HCT116 (cell line): ENCODE data around the gene GCGR. TPM values are rescaled to one million over a fixed set of nuclear protein-coding genes. Genes with fewer than 3 reads are reported as not detected.

Source experiments
- ATAC-seq: fragments of 200-7000 bp; cut with Tn5 transposase; 2 replicates; pipeline ENCODE4 v1.9.1; 2020; ENCODE audit warnings: mild to moderate bottlenecking, moderate library complexity
- BruUV-seq: library from RNA; stranded (reverse); fragments of 400-500 nt; replicated peaks from 2 replicates; lab custom pipeline; 2021; lab: Mats Ljungman, UMichigan
- CTCF ChIA-PET: fragments of 300-600 bp; sonication (Branson Sonifier 250); formaldehyde crosslinking; loops from one replicate; lab custom pipeline; 2021; ENCODE audit warnings: antibody characterized with exemption; lab: Charles Lee
- POLR2A ChIA-PET: fragments of 300-600, 350-600 bp; sonication (Branson Sonifier 250); formaldehyde crosslinking; loops from one replicate; lab custom pipeline; 2021; ENCODE audit warnings: antibody characterized with exemption; lab: Charles Lee
- RAD21 ChIA-PET, 2 experiments: fragments of 300-600 bp; sonication (Branson Sonifier 250); formaldehyde crosslinking; loops; one replicate each; lab custom pipeline; 2023; ENCODE audit warnings: low total read pairs in 2 of 2; ENCODE audit not compliant: uncharacterized antibody in 2 of 2, unreplicated experiment in 2 of 2, low non-redundant PET in 1 of 2; lab: Charles Lee
- DNase-seq: peaks from one replicate; pipeline ENCODE4 v3.0.0-alpha.2; 2010; ENCODE audit warnings: low read depth, low spot score
- H2AFZ ChIP-seq: fragments of 200-600 bp; shearing (Covaris generic), sonication (generic); 2 replicates; pipeline ENCODE4 v1.6.1; 2017; ENCODE audit warnings: low read depth, mixed run types, mixed read lengths, antibody characterized with exemption, low read length; ENCODE audit not compliant: poor library complexity, severe bottlenecking
- H3K27ac ChIP-seq: 2 replicates; pipeline ENCODE4 v1.5.1; 2012; ENCODE audit warnings: low read depth, low read length
- H3K27me3 ChIP-seq: fragments of 200-600 bp; sonication (generic); 2 replicates; pipeline ENCODE4 v1.6.1; 2016; ENCODE audit warnings: mixed run types, low read length, mixed read lengths; ENCODE audit not compliant: insufficient read depth
- H3K36me3 ChIP-seq, 2 experiments: fragments of 200-500 bp in 1 of 2; fragments of 200-600 bp in 1 of 2; sonication (Bioruptor generic) in 1 of 2; sonication (generic) in 1 of 2; 2 replicates each; pipeline versions ENCODE4 v1.5.1 to v1.6.1; 2014 to 2016; ENCODE audit warnings: low read length in 2 of 2, inconsistent platforms in 1 of 2, mixed read lengths in 1 of 2, mixed run types in 1 of 2; ENCODE audit not compliant: insufficient read depth in 2 of 2, control insufficient read depth in 1 of 2
- H3K4me1 ChIP-seq, 2 experiments: fragments of 200-600 bp in 1 of 2; sonication (generic) in 1 of 2; 2 replicates each; pipeline versions ENCODE4 v1.5.1 to v1.6.1; 2012 to 2017; ENCODE audit warnings: low read length in 2 of 2, inconsistent platforms in 1 of 2, mild to moderate bottlenecking in 1 of 2, mixed read lengths in 1 of 2, mixed run types in 1 of 2, moderate library complexity in 1 of 2; ENCODE audit not compliant: insufficient read depth in 2 of 2, control insufficient read depth in 1 of 2
- H3K4me2 ChIP-seq: fragments of 200-600 bp; sonication (generic); 2 replicates; pipeline ENCODE4 v1.6.1; 2017; ENCODE audit warnings: mixed run types, low read length, mixed read lengths
- H3K4me3 ChIP-seq, 2 experiments: fragments of 200-600 bp in 1 of 2; sonication (generic) in 1 of 2; replicated peaks in 1 of 2; 2 replicates each; pipeline ENCODE4 v1.5.1; 2011 to 2016; ENCODE audit warnings: low read length in 2 of 2, control low read depth in 1 of 2, low read depth in 1 of 2, mild to moderate bottlenecking in 1 of 2, mixed read lengths in 1 of 2, mixed run types in 1 of 2
- H3K79me2 ChIP-seq: fragments of 200-600 bp; sonication (generic); 2 replicates; pipeline ENCODE4 v1.6.1; 2017; ENCODE audit warnings: mild to moderate bottlenecking, mixed run types, low read length, moderate library complexity, mixed read lengths; ENCODE audit not compliant: insufficient read depth
- H3K9ac ChIP-seq: fragments of 200-600 bp; sonication (generic); 2 replicates; pipeline ENCODE4 v1.6.1; 2016; ENCODE audit warnings: low read length, mixed read lengths
- H3K9me2 ChIP-seq: fragments of 200-600 bp; sonication (generic), shearing (Covaris generic); 2 replicates; pipeline ENCODE4 v1.6.1; 2017; ENCODE audit warnings: mixed run types, mild to moderate bottlenecking, moderate library complexity; ENCODE audit not compliant: insufficient read depth
- H3K9me3 ChIP-seq, 2 experiments: fragments of 200-500 bp in 1 of 2; fragments of 200-600 bp in 1 of 2; sonication (Bioruptor generic) in 1 of 2; sonication (generic) in 1 of 2; 2 replicates each; pipeline ENCODE4 v1.6.1; 2014 to 2017; ENCODE audit warnings: low read length in 2 of 2, mixed read lengths in 2 of 2, inconsistent platforms in 1 of 2, low read depth in 1 of 2, mild to moderate bottlenecking in 1 of 2, mixed run types in 1 of 2, moderate library complexity in 1 of 2; ENCODE audit not compliant: control insufficient read depth in 1 of 2, insufficient read depth in 1 of 2
- H4K20me1 ChIP-seq: fragments of 200-600 bp; sonication (generic), shearing (Covaris generic); 2 replicates; pipeline ENCODE4 v1.6.1; 2017; ENCODE audit warnings: mixed run types, mild to moderate bottlenecking, moderate library complexity; ENCODE audit not compliant: insufficient read depth
- CEBPB ChIP-seq: IDR thresholded peaks from 2 replicates; pipeline ENCODE4 v1.6.1; 2012; ENCODE audit warnings: low read depth
- EGR1 ChIP-seq: IDR thresholded peaks from 2 replicates; pipeline ENCODE4 v1.6.1; 2012; ENCODE audit warnings: low read depth
- ELF1 ChIP-seq: IDR thresholded peaks from 2 replicates; pipeline ENCODE4 v1.6.1; 2012; ENCODE audit warnings: low read depth, borderline replicate concordance
- EZH2 ChIP-seq: fragments of 200-600 bp; sonication (generic); IDR thresholded peaks from 2 replicates; pipeline ENCODE4 v1.6.1; 2017; ENCODE audit warnings: antibody characterized with exemption, mixed run types
- EZH2phosphoT487 ChIP-seq: fragments of 200-600 bp; IDR thresholded peaks from 2 replicates; pipeline ENCODE4 v1.6.1; 2018; ENCODE audit warnings: antibody characterized with exemption, borderline replicate concordance
- FOSL1 ChIP-seq: IDR thresholded peaks from 2 replicates; pipeline ENCODE4 v1.6.1; 2012; ENCODE audit warnings: low read depth
- POLR2A ChIP-seq: IDR thresholded peaks from 2 replicates; pipeline ENCODE4 v1.7.0; 2011; ENCODE audit warnings: borderline replicate concordance; ENCODE audit not compliant: insufficient read depth, insufficient read length; ENCODE audit errors: extremely low read depth
- RAD21 ChIP-seq: IDR thresholded peaks from 2 replicates; pipeline ENCODE4 v1.6.1; 2012; ENCODE audit warnings: low read depth, mild to moderate bottlenecking
- SP1 ChIP-seq: IDR thresholded peaks from 2 replicates; pipeline ENCODE4 v1.6.1; 2012; ENCODE audit warnings: low read depth
- SRF ChIP-seq: IDR thresholded peaks from 2 replicates; pipeline ENCODE4 v1.6.1; 2012; ENCODE audit warnings: low read depth
- YY1 ChIP-seq: IDR thresholded peaks from 2 replicates; pipeline ENCODE4 v1.6.1; 2011; ENCODE audit warnings: low read length, low read depth, moderate library complexity, mild to moderate bottlenecking; ENCODE audit not compliant: insufficient replicate concordance; ENCODE audit errors: extremely low read depth
- ZFX ChIP-seq: fragments of 450-650 bp; IDR thresholded peaks from 2 replicates; pipeline ENCODE4 v1.6.1; 2017
- ZNF274 ChIP-seq: fragments of 200-500 bp; sonication (Bioruptor generic); IDR thresholded peaks from 2 replicates; pipeline ENCODE4 v1.6.1; 2014; ENCODE audit warnings: mild to moderate bottlenecking, low read depth, low read length, inconsistent platforms
- intact Hi-C: fragments of 100-400 bp; cut with micrococcal nuclease; formaldehyde crosslinking; loops from 2 replicates; pipeline ENCODE4 v1.10.0; 2022
- total RNA-seq: library from RNA; stranded (reverse); gene quantifications from one replicate; pipeline ENCODE4 v1.2.1, GENCODE V29; 2021; ENCODE audit not compliant: unreplicated experiment
- TF ChIP-seq, protein P1 (sequence below): IDR thresholded peaks from 2 replicates; pipeline ENCODE4 v1.6.1; 2012; ENCODE audit warnings: low read depth
- TF ChIP-seq, protein P2 (sequence below): IDR thresholded peaks from 2 replicates; pipeline ENCODE4 v1.6.1; 2011; ENCODE audit warnings: mild to moderate bottlenecking, low read length, moderate library complexity; ENCODE audit not compliant: insufficient replicate concordance; ENCODE audit errors: extremely low read depth
- TF ChIP-seq, protein P3 (sequence below): IDR thresholded peaks from 2 replicates; pipeline ENCODE4 v1.6.1; 2012
- TF ChIP-seq, protein P4 (sequence below), 3 experiments: fragments of 200-600 bp in 1 of 3; sonication (generic) in 1 of 3; IDR thresholded peaks in 2 of 3; conservative IDR thresholded peaks in 1 of 3; 2 replicates each; pipeline ENCODE4 v1.5.1; 2012 to 2017; ENCODE audit warnings: low read depth in 2 of 3, low read length in 2 of 3, antibody characterized with exemption in 1 of 3, borderline replicate concordance in 1 of 3, control low read depth in 1 of 3, mild to moderate bottlenecking in 1 of 3, mixed read lengths in 1 of 3, mixed run types in 1 of 3, moderate library complexity in 1 of 3; ENCODE audit not compliant: insufficient read depth in 1 of 3

GCGR gene
- total RNA-seq, 1 experiment from 2014 or later: not detected

DNA sequence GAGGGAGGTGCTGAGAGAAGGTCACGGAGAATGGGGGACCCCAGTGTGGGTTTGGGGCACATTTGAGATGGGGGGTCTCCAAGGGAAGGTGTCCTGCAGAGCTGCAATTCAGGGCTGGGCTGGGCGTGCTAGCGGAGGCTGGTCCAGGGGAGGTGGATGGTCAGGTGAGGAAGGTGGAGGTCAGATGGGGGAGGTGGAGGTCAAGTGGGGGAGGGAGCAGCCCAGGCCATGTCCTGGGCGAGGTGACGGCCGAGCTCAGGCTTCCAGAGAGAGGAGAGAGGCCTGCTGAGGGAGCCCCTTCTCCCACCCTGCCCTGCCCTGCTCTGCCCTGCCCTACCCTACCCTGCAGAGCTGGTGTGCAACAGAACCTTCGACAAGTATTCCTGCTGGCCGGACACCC is 6.5 kb downstream of the GCGR start:
- ChIA-PET CTCF (no interaction called here), RAD21 (no interaction called here), POLR2A (no interaction called here)
- Histone ChIP-seq H3K4me1 (peaks cover 0 to 8% of the 10 kb centered on the region in 2 experiments; a peak in 2 of 4 replicates), H3K27me3 (peaks cover 13% of the 10 kb centered on the region; the same call in 1 of the 2 replicates), H3K4me3 (no peak overlapping the region), H3K9me2 (no peaks in the 10 kb centered on the region), H3K4me2 (no peak overlapping the region), H3K36me3 (no peaks in the 10 kb centered on the region), H3K79me2 (no peaks in the 10 kb centered on the region), H2AFZ (no peak overlapping the region), H3K27ac (no peak overlapping the region), H4K20me1 (no peaks in the 10 kb centered on the region), H3K9ac (no peak overlapping the region), H3K9me3 (no peaks in the 10 kb centered on the region)
- DNase-seq (no peak), ATAC-seq (no peak)
- no peak for TF ChIP-seq EZH2
- no peak for TF ChIP-seq RAD21
- TF ChIP-seq, protein P1, sequence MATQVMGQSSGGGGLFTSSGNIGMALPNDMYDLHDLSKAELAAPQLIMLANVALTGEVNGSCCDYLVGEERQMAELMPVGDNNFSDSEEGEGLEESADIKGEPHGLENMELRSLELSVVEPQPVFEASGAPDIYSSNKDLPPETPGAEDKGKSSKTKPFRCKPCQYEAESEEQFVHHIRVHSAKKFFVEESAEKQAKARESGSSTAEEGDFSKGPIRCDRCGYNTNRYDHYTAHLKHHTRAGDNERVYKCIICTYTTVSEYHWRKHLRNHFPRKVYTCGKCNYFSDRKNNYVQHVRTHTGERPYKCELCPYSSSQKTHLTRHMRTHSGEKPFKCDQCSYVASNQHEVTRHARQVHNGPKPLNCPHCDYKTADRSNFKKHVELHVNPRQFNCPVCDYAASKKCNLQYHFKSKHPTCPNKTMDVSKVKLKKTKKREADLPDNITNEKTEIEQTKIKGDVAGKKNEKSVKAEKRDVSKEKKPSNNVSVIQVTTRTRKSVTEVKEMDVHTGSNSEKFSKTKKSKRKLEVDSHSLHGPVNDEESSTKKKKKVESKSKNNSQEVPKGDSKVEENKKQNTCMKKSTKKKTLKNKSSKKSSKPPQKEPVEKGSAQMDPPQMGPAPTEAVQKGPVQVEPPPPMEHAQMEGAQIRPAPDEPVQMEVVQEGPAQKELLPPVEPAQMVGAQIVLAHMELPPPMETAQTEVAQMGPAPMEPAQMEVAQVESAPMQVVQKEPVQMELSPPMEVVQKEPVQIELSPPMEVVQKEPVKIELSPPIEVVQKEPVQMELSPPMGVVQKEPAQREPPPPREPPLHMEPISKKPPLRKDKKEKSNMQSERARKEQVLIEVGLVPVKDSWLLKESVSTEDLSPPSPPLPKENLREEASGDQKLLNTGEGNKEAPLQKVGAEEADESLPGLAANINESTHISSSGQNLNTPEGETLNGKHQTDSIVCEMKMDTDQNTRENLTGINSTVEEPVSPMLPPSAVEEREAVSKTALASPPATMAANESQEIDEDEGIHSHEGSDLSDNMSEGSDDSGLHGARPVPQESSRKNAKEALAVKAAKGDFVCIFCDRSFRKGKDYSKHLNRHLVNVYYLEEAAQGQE: no peak
- TF ChIP-seq YY1: no peak
- TF ChIP-seq, protein P2, sequence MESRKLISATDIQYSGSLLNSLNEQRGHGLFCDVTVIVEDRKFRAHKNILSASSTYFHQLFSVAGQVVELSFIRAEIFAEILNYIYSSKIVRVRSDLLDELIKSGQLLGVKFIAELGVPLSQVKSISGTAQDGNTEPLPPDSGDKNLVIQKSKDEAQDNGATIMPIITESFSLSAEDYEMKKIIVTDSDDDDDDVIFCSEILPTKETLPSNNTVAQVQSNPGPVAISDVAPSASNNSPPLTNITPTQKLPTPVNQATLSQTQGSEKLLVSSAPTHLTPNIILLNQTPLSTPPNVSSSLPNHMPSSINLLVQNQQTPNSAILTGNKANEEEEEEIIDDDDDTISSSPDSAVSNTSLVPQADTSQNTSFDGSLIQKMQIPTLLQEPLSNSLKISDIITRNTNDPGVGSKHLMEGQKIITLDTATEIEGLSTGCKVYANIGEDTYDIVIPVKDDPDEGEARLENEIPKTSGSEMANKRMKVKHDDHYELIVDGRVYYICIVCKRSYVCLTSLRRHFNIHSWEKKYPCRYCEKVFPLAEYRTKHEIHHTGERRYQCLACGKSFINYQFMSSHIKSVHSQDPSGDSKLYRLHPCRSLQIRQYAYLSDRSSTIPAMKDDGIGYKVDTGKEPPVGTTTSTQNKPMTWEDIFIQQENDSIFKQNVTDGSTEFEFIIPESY: no peak
- no peak for TF ChIP-seq POLR2A
- TF ChIP-seq, protein P3, sequence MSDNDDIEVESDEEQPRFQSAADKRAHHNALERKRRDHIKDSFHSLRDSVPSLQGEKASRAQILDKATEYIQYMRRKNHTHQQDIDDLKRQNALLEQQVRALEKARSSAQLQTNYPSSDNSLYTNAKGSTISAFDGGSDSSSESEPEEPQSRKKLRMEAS: no peak
- no peak for TF ChIP-seq ELF1
- TF ChIP-seq SP1: no peak
- TF ChIP-seq EZH2phosphoT487: no peak
- no peak for TF ChIP-seq SRF
- TF ChIP-seq FOSL1: no peak
- no peak for TF ChIP-seq CEBPB
- no peak for TF ChIP-seq ZFX
- TF ChIP-seq ZNF274: no peak
- TF ChIP-seq EGR1: no peak
- TF ChIP-seq, protein P4, sequence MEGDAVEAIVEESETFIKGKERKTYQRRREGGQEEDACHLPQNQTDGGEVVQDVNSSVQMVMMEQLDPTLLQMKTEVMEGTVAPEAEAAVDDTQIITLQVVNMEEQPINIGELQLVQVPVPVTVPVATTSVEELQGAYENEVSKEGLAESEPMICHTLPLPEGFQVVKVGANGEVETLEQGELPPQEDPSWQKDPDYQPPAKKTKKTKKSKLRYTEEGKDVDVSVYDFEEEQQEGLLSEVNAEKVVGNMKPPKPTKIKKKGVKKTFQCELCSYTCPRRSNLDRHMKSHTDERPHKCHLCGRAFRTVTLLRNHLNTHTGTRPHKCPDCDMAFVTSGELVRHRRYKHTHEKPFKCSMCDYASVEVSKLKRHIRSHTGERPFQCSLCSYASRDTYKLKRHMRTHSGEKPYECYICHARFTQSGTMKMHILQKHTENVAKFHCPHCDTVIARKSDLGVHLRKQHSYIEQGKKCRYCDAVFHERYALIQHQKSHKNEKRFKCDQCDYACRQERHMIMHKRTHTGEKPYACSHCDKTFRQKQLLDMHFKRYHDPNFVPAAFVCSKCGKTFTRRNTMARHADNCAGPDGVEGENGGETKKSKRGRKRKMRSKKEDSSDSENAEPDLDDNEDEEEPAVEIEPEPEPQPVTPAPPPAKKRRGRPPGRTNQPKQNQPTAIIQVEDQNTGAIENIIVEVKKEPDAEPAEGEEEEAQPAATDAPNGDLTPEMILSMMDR (IDR thresholded peaks at IDR 0.05 in 2 of 3, conservative IDR thresholded peaks at IDR 0.05 in 1 of 3; ENCODE audit: borderline replicate concordance in 1 of 3, insufficient read depth in 1 of 3, low read depth in 2 of 3, low read length in 2 of 3): no peak
- intact Hi-C loops: no loop called here
- BruUV-seq: no TSS peak
